ENCODE measurements around the gene VTI1B.
A peak's percentile ranks its signal among the peaks of the same experiment; 100 is the strongest.
"Not testable (repeated sequence)": the region's sequence is repeated elsewhere in the genome, so short reads cannot be mapped to it uniquely, and the experiment has no call there.

The VTI1B gene

GRCh38 chr14:67674480-67675218 lies at the start of gene VTI1B:
Gene VTI1B, minus strand, starts transcription at chr14:67674632. Its CDS starts 143 bp downstream, at chr14:67674489.
- in situ Hi-C loops (cut with HindIII; ENCODE audit: low pct_unique_long_range_greater_than_20kb, low sequenced_read_pairs) = no loop called here

GRCh38 chr14:67722293-67722692 lies 47.9 kb upstream of the VTI1B start:
- in situ Hi-C loops (cut with HindIII; ENCODE audit: low pct_unique_long_range_greater_than_20kb, low sequenced_read_pairs) = no loop called here
- TF ChIP-seq JUND (IDR thresholded peaks at IDR 0.05; ENCODE audit: low read depth) = no peak
- DNase-seq (ENCODE audit: low read depth in 1 of 2, low spot score in 1 of 2) = peak; percentile 41 to 62

More at GRCh38 chr14:67674480-67675218, at the start of gene VTI1B:
- TF ChIP-seq JUND (IDR thresholded peaks at IDR 0.05; ENCODE audit: low read depth) = no peak
- DNase-seq (ENCODE audit: low read depth in 1 of 2, low spot score in 1 of 2) = peak; percentile 80 to 86

GRCh38 chr14:67721875-67722274 lies 47.4 kb upstream of the VTI1B start:
- in situ Hi-C loops (cut with HindIII; ENCODE audit: low pct_unique_long_range_greater_than_20kb, low sequenced_read_pairs) = no loop called here
- no peak for TF ChIP-seq JUND (IDR thresholded peaks at IDR 0.05; ENCODE audit: low read depth)

GRCh38 chr14:67719866-67720265 lies 45.4 kb upstream of the VTI1B start:
- no peak for TF ChIP-seq JUND (IDR thresholded peaks at IDR 0.05; ENCODE audit: low read depth)
- no peak for DNase-seq (ENCODE audit: low read depth in 1 of 2, low spot score in 1 of 2)
- in situ Hi-C loops (cut with HindIII; ENCODE audit: low pct_unique_long_range_greater_than_20kb, low sequenced_read_pairs) = no loop called here

More at GRCh38 chr14:67721875-67722274, 47.4 kb upstream of the VTI1B start:
- DNase-seq (ENCODE audit: low read depth in 1 of 2, low spot score in 1 of 2) = no peak

- DNase-seq (ENCODE audit: low read depth in 1 of 2, low spot score in 1 of 2); in situ Hi-C loops (cut with HindIII; ENCODE audit: low pct_unique_long_range_greater_than_20kb, low sequenced_read_pairs): not testable (repeated sequence)
Observed at GRCh38 chr14:67719385-67719784, 45.0 kb upstream of the VTI1B start.

- in situ Hi-C loops (cut with HindIII; ENCODE audit: low pct_unique_long_range_greater_than_20kb, low sequenced_read_pairs) = no loop called here
- TF ChIP-seq JUND (IDR thresholded peaks at IDR 0.05; ENCODE audit: low read depth) = no peak
- DNase-seq (ENCODE audit: low read depth in 1 of 2, low spot score in 1 of 2) = no peak
Observed at GRCh38 chr14:67718265-67718664, 43.8 kb upstream of the VTI1B start.

- in situ Hi-C loops (cut with HindIII; ENCODE audit: low pct_unique_long_range_greater_than_20kb, low sequenced_read_pairs) = no loop called here
- TF ChIP-seq JUND (IDR thresholded peaks at IDR 0.05; ENCODE audit: low read depth) = no peak
- DNase-seq (ENCODE audit: low read depth in 1 of 2, low spot score in 1 of 2) = no peak
Observed at GRCh38 chr14:67717048-67717447, 42.6 kb upstream of the VTI1B start.

GRCh38 chr14:67710209-67710608 lies 35.8 kb upstream of the VTI1B start:
- TF ChIP-seq JUND (IDR thresholded peaks at IDR 0.05; ENCODE audit: low read depth) = no peak
- peak in 1 of 2 experiments; percentile 49 for DNase-seq (ENCODE audit: low read depth in 1 of 2, low spot score in 1 of 2)
- in situ Hi-C loops (cut with HindIII; ENCODE audit: low pct_unique_long_range_greater_than_20kb, low sequenced_read_pairs) = no loop called here

- DNase-seq (ENCODE audit: low read depth in 1 of 2, low spot score in 1 of 2); in situ Hi-C loops (cut with HindIII; ENCODE audit: low pct_unique_long_range_greater_than_20kb, low sequenced_read_pairs): not testable (repeated sequence)
Observed at GRCh38 chr14:67709796-67710195, 35.4 kb upstream of the VTI1B start.

- DNase-seq (ENCODE audit: low read depth in 1 of 2, low spot score in 1 of 2); in situ Hi-C loops (cut with HindIII; ENCODE audit: low pct_unique_long_range_greater_than_20kb, low sequenced_read_pairs): not testable (repeated sequence)
Observed at GRCh38 chr14:67709346-67709745, 34.9 kb upstream of the VTI1B start.

- in situ Hi-C loops (cut with HindIII; ENCODE audit: low pct_unique_long_range_greater_than_20kb, low sequenced_read_pairs) = no loop called here
- DNase-seq (ENCODE audit: low read depth in 1 of 2, low spot score in 1 of 2) = no peak
- no peak for TF ChIP-seq JUND (IDR thresholded peaks at IDR 0.05; ENCODE audit: low read depth)
Observed at GRCh38 chr14:67705211-67705610, 30.8 kb upstream of the VTI1B start.

- in situ Hi-C loops (cut with HindIII; ENCODE audit: low pct_unique_long_range_greater_than_20kb, low sequenced_read_pairs) = no loop called here
- no peak for TF ChIP-seq JUND (IDR thresholded peaks at IDR 0.05; ENCODE audit: low read depth)
- DNase-seq (ENCODE audit: low read depth in 1 of 2, low spot score in 1 of 2) = peak; percentile 53 to 84
Observed at GRCh38 chr14:67704484-67705089, 30.2 kb upstream of the VTI1B start.

GRCh38 chr14:67703997-67704396 lies 29.6 kb upstream of the VTI1B start:
- TF ChIP-seq JUND (IDR thresholded peaks at IDR 0.05; ENCODE audit: low read depth) = no peak
- in situ Hi-C loops (cut with HindIII; ENCODE audit: low pct_unique_long_range_greater_than_20kb, low sequenced_read_pairs) = no loop called here

GRCh38 chr14:67701492-67701891 lies 27.1 kb upstream of the VTI1B start, which contains the start of gene RDH12:
Gene RDH12, plus strand, starts transcription at chr14:67701886. Its CDS starts 20,757 bp downstream, at chr14:67722643.
- in situ Hi-C loops (cut with HindIII; ENCODE audit: low pct_unique_long_range_greater_than_20kb, low sequenced_read_pairs); DNase-seq (ENCODE audit: low read depth in 1 of 2, low spot score in 1 of 2): not testable (repeated sequence)

More at GRCh38 chr14:67703997-67704396, 29.6 kb upstream of the VTI1B start:
- DNase-seq (ENCODE audit: low read depth in 1 of 2, low spot score in 1 of 2) = no peak

Data from T47D (cell line).